ENCODE data around the gene PTPRK.
A peak's percentile ranks its signal among the peaks of the same experiment; 100 is the strongest.
"Not testable (repeated sequence)": the region's sequence is repeated elsewhere in the genome, so short reads cannot be mapped to it uniquely, and the experiment has no call there.

The PTPRK gene

GRCh38 chr6:128438393-128438792 lies 82.0 kb downstream of the PTPRK start:
- no peak for DNase-seq (ENCODE audit: low read depth)

- DNase-seq (ENCODE audit: low read depth): no peak
Measured at GRCh38 chr6:128437685-128438084, 82.7 kb downstream of the PTPRK start.

- not testable (repeated sequence) for DNase-seq (ENCODE audit: low read depth)
Measured at GRCh38 chr6:128434752-128435151, 85.6 kb downstream of the PTPRK start.

GRCh38 chr6:128432394-128432793 lies 88.0 kb downstream of the PTPRK start:
- peak; percentile 7 for DNase-seq (ENCODE audit: low read depth)

- no peak for DNase-seq (ENCODE audit: low read depth)
Measured at GRCh38 chr6:128427139-128427538, 93.3 kb downstream of the PTPRK start.

- no peak for DNase-seq (ENCODE audit: low read depth)
Measured at GRCh38 chr6:128425856-128426255, 94.5 kb downstream of the PTPRK start.

GRCh38 chr6:128422871-128423270 lies 97.5 kb downstream of the PTPRK start:
- no peak for DNase-seq (ENCODE audit: low read depth)

- DNase-seq (ENCODE audit: low read depth): no peak
Measured at GRCh38 chr6:128422200-128422599, 98.2 kb downstream of the PTPRK start.

GRCh38 chr6:128421788-128422187 lies 98.6 kb downstream of the PTPRK start:
- no peak for DNase-seq (ENCODE audit: low read depth)

GRCh38 chr6:128417698-128418097 lies 102.7 kb downstream of the PTPRK start:
- DNase-seq (ENCODE audit: low read depth): no peak

GRCh38 chr6:128415387-128415786 lies 105.0 kb downstream of the PTPRK start:
- DNase-seq (ENCODE audit: low read depth): no peak

GRCh38 chr6:128414943-128415342 lies 105.5 kb downstream of the PTPRK start:
- no peak for DNase-seq (ENCODE audit: low read depth)

- no peak for DNase-seq (ENCODE audit: low read depth)
Measured at GRCh38 chr6:128413291-128413690, 107.1 kb downstream of the PTPRK start.

GRCh38 chr6:128412680-128413079 lies 107.7 kb downstream of the PTPRK start:
- DNase-seq (ENCODE audit: low read depth): no peak

- DNase-seq (ENCODE audit: low read depth): no peak
Measured at GRCh38 chr6:128410584-128410983, 109.8 kb downstream of the PTPRK start.

GRCh38 chr6:128409003-128409402 lies 111.4 kb downstream of the PTPRK start:
- DNase-seq (ENCODE audit: low read depth): no peak

- DNase-seq (ENCODE audit: low read depth): no peak
Measured at GRCh38 chr6:128406453-128406852, 113.9 kb downstream of the PTPRK start.

- no peak for DNase-seq (ENCODE audit: low read depth)
Measured at GRCh38 chr6:128403618-128404444, 116.6 kb downstream of the PTPRK start.

- no peak for DNase-seq (ENCODE audit: low read depth)
Measured at GRCh38 chr6:128400875-128401274, 119.5 kb downstream of the PTPRK start.

- no peak for DNase-seq (ENCODE audit: low read depth)
Measured at GRCh38 chr6:128397996-128398395, 122.4 kb downstream of the PTPRK start.

- DNase-seq (ENCODE audit: low read depth): no peak
Measured at GRCh38 chr6:128395596-128395995, 124.8 kb downstream of the PTPRK start.

GRCh38 chr6:128395188-128395587 lies 125.2 kb downstream of the PTPRK start:
- no peak for DNase-seq (ENCODE audit: low read depth)

- DNase-seq (ENCODE audit: low read depth): no peak
Measured at GRCh38 chr6:128394167-128394566, 126.2 kb downstream of the PTPRK start.

Data from GM04504 (cell line).